HG03342 (cell line): ENCODE data around the gene ARF1.
A peak's percentile ranks its signal among the peaks of the same experiment; 100 is the strongest.
"Not testable (repeated sequence)": the region's sequence is repeated elsewhere in the genome, so short reads cannot be mapped to it uniquely, and the experiment has no call there.

ENCODE experiments used
- ATAC-seq: cut with Tn5 transposase; IDR thresholded peaks from one replicate; pipeline ENCODE4 v1.9.1; 2021; ENCODE audit warnings: mild to moderate bottlenecking, moderate library complexity; ENCODE audit not compliant: unreplicated experiment

The ARF1 gene

GRCh38 chr1:228100822-228101613, 18.5 kb downstream of the ARF1 start:
- no peak for ATAC-seq

DNA sequence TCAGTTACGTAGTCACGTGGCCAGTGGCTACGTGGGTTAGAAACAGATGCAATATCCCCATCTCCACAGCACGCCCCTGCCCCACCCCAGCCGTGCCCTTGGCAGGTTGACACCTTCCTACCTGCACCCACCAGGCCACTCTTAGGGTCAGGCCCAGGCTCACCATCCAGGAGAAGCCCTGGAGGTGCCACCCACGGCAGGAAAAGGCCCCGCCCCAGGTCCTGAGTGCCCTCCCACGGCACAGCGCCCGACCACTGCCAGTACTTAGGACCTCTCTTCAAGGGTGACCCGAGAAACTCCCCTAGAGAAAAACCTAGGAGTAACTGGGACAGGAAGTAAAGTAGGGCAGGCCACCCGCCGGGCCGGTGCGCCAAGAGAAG, 19.1 kb downstream of the ARF1 start:
- ATAC-seq, result no peak

- peak; percentile 22 for ATAC-seq
Measured at GRCh38 chr1:228101994-228102790, 19.7 kb downstream of the ARF1 start.

- peak; percentile 65 for ATAC-seq
Measured at GRCh38 chr1:228102791-228103620, 20.5 kb downstream of the ARF1 start, which contains the start of gene C1orf35. TSS of gene C1orf35 (minus strand) at chr1:228103325. CDS start at chr1:228103227, 98 bp downstream.

DNA sequence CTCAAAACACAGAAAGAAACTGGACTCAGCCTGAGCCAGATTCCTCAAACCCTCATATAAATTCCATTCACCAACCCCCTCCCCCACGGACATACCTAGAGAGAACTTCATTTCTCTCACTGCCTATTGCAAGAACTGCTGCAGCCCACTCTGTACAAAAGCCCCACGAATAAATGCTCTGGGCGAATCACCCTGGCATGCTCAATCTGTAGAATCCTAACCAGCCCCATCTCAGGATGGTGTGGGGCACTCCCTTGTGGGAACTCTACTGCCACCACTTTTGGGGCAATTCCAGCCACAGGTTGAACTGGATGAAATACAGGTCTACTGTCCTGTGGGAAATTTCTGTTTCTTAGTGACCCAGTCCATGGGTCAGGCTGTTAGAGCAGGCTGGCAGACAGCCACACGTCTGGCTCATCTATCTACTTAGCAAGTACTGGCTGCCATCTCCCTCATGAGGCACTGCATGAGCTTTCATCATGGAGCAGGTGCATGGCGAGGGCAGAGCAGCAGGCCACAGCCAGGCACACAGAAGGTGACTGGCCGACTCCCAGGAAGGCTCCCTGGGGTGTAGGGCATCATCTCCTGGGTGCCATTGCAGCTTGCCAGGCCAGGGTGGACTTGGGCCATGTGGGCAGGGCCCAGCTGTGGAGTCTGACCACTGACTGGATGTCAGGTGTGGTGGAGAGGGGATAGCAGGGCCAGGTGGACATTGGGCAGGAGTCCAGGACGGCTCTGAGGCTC, 22.2 kb downstream of the ARF1 start:
- no peak for ATAC-seq

DNA sequence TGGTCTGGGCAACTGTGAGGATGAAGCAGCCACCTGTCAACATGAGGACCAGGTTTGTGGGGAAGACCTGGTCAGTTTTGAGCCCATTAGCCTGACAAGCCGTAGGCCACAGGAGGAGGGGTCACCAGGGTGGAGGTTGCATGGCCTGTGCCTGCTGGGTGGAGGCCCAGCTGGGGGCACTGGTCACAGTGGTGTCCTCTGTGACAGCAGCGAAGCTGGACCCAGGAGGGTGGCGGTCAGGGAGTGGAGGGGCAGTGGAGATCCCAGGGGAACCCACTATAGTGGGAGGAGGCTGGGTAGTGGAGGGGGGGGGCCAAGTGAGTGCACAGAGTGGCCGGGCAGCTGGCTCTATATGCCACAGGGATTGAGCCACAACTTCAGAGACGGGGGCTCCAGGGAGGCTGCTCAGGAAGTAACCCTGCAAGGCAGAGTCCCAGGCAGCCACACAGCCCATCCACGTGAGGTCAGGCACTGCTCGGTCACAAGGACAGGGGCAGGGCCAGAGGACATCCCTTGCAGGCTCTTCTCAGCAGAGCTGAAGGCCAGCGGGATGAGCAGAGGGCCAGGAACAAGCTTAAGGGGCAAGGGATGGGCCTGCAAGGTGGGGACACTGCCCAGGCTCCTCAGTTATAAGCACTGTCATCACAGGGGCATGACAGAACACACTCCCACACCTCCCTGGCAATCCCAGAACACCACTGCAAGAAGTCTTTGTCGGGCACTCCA, 22.9 kb downstream of the ARF1 start:
- no peak for ATAC-seq

DNA sequence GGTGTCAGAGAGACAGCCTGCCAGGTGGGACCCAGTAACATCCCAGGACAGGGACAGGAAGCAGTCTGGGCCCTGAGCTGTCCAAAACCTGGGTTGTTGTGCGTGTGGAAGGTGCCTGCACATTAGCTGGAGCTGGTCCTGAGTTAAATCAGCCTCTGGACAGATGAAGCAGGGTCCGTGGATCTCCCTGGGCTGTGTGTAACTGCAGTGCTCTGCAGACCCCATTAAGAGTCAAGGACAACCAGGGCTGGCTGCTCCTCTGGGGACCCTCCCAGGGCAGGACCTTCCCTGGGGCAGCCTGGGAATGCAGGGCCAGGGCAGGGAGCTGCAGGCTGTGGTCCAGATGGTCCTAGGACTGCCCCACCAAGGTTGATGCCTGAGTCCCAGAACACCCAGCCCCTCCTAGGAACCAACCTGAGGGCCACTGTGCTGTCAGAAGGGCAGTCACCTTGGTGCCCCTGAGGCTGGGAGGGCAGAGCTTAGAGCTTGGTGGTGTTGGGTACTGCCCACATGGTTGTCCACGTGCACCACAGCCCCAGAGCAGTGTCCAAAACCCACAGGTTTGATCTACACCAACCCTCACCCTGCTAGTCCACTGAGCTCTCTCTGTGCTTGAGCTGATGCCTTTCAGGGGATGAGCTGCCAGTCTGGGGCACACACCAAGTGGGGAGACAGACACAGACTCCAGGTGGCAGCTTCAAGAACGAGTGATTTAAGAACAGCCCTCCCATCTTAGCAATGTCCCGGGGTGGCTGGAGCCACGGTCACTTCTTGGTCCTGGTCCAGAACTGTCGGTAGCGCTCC, 23.7 kb downstream of the ARF1 start:
- no peak for ATAC-seq

DNA sequence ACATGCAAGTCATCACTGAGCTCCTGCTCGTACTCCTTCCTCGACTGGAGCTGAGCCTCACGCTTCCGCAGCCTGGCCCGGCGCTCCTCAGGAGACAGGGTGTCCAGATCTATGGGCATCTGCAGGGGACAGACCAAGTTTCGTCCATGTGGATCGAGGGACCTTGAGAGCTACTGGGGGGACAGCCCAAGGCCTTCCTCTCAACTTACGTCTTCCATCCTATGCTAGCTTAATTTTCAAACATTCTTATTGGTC, 24.2 kb downstream of the ARF1 start:
- no peak for ATAC-seq

- ATAC-seq, result no peak
Measured at GRCh38 chr1:228107636-228108035, 25.1 kb downstream of the ARF1 start.

DNA sequence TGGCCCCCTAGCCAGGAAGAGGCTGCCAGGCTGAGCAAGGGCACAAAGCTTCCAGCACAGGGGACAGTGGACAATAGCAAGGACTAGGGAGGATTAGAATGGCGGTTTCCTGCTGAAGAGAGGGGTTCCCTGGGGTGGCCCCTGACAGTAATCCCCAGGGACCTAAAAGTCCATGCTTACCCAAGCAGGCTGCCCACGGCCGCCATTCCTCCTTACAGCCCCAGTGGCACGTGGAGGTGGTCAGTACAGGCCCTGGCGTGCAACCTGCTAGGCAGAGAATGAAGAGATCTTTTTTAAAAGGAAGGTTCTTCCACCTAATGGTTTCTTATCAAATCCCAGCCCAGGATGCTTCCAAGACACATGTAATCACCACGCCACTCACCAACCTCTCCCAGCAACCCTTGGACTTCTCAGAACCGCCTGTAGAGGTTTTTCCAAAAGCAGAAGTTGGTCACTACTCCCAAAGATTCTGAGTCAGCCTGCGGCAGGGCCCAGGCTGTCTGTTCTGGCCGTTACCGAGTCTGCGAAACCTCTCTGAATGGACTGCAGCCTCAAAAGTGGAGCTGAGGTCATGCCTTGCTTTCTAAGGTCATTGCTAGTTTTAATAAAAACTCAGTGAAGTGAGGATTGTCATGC, 25.7 kb downstream of the ARF1 start:
- no peak for ATAC-seq

- ATAC-seq, result peak; percentile 8
Measured at GRCh38 chr1:228108742-228109072, 26.2 kb downstream of the ARF1 start.

- ATAC-seq, result peak; percentile 83
Measured at GRCh38 chr1:228109073-228109961, 26.8 kb downstream of the ARF1 start, which contains the start of gene MRPL55. TSS of gene MRPL55 (minus strand) at chr1:228109299. CDS start at chr1:228108260, 1,039 bp downstream.

DNA sequence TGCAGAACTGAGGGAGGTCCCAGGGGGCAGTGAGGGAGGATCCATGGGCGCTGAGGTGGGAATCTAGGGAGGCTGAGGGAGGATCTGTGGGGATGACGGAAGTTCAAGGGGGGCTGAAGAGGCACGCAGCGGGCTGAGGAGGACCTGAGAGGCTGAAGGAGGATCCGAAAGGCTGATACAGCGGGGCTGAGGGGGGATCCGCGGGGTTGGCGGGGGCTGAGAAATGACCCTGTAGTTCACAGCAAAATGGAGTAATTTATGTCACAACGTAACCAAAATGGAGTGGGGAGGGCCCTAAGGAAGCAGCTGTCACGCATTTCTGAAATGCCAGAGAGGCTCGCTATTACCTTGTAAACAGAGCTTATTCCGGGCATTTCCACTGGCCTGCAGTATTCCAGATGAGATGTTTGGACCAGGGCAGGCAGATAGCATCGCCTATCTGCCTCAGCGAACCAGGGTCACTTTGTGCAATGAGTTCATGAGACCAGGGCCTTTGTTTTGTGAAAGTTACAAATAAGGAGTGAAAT, 27.5 kb downstream of the ARF1 start:
- ATAC-seq, result no peak

GRCh38 chr1:228110556-228110955, 28.0 kb downstream of the ARF1 start:
- no peak for ATAC-seq

GRCh38 chr1:228111315-228111714, 28.8 kb downstream of the ARF1 start:
- not testable (repeated sequence) for ATAC-seq

DNA sequence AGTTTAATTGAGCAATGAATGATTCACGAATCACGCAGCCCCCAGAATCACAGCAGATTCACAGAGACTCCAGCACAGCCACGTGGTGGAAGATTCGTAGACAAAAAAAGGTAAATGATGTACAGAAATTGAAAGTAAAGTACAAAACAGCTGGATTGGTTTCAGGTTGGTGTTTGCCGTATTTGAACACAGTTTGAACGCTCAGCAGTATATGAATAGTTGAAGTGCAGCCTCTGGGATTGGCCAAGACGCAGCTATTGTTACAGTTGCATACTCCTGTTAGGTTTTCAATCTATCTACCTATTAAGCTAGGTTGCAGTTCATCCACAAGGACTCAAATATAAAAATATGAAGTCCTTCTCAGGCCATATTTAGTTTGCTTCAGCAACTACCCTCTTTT, 29.7 kb downstream of the ARF1 start:
- no peak for ATAC-seq

DNA sequence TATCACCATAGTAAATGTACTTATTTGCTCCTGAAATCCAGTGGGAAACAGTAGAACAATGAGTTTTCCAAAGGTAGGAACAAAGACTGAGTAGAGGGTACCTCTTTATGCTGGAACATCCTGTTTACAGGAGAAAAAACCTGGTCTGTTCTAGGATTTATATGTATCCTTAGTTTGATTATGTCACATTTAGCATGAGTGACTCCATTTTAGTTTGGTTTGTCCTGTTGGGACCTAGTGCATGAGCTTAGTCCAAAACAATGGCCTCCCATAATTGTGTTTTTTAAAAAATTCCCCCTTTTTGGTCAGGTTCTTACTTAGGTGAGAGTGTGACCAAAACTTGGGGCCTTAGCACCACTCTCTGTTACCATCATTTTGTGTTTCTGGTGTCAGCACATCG, 30.1 kb downstream of the ARF1 start:
- no peak for ATAC-seq

DNA sequence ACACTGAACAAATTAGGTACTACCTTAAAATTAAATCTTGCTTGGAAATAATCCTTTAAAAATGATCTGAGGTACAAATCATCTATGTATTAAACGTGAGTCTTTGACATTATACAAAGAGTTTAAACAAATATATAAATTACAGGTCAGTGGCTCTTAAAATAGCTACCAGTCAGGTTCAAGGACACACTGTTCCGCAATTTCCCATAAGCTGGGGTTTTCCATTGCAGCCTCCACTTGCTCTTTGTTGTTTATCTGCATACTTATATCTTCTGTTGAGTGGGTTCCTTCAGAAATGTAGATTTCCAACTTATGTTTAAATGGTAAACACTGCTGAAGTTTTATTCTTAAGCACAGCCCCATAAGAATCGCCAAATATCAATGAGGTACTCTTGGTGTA, 32.3 kb downstream of the ARF1 start:
- ATAC-seq, result no peak
